ENCODE results near the gene CARS2.
"Not testable (repeated sequence)": the region's sequence is repeated elsewhere in the genome, so short reads cannot be mapped to it uniquely, and the experiment has no call there.

The CARS2 gene

GRCh38 chr13:110705826-110706569 lies at the start of gene CARS2:
Gene CARS2, minus strand, starts transcription at chr13:110706116. Its CDS starts 23 bp downstream, at chr13:110706093.
- DNase-seq, result peak; percentile 97

- no peak for DNase-seq
Measured at GRCh38 chr13:110748271-110748670, 42.4 kb upstream of the CARS2 start.

- no peak for DNase-seq
Measured at GRCh38 chr13:110746438-110746837, 40.5 kb upstream of the CARS2 start.

GRCh38 chr13:110743687-110744086 lies 37.8 kb upstream of the CARS2 start:
- no peak for DNase-seq

GRCh38 chr13:110737555-110737954 lies 31.6 kb upstream of the CARS2 start:
- no peak for DNase-seq

GRCh38 chr13:110734561-110734960 lies 28.6 kb upstream of the CARS2 start:
- no peak for DNase-seq

- no peak for DNase-seq
Measured at GRCh38 chr13:110731072-110731471, 25.2 kb upstream of the CARS2 start.

- DNase-seq, result peak; percentile 17
Measured at GRCh38 chr13:110726726-110727125, 20.8 kb upstream of the CARS2 start.

- not testable (repeated sequence) for DNase-seq
Measured at GRCh38 chr13:110726153-110726552, 20.2 kb upstream of the CARS2 start.

- DNase-seq, result no peak
Measured at GRCh38 chr13:110723598-110723997, 17.7 kb upstream of the CARS2 start.

- DNase-seq, result no peak
Measured at GRCh38 chr13:110722971-110723370, 17.1 kb upstream of the CARS2 start.

GRCh38 chr13:110719036-110719710 lies 13.3 kb upstream of the CARS2 start:
- no peak for DNase-seq

- DNase-seq, result peak; percentile 64
Measured at GRCh38 chr13:110716247-110716515, 10.3 kb upstream of the CARS2 start.

- DNase-seq, result peak; percentile 99
Measured at GRCh38 chr13:110715395-110716246, 9.7 kb upstream of the CARS2 start.

- peak; percentile 78 for DNase-seq
Measured at GRCh38 chr13:110714797-110715394, 9.0 kb upstream of the CARS2 start.

GRCh38 chr13:110713981-110714796 lies 8.3 kb upstream of the CARS2 start:
- peak; percentile 69 for DNase-seq

GRCh38 chr13:110713642-110713952 lies 7.7 kb upstream of the CARS2 start, which contains the start of gene ING1:
Gene ING1, plus strand, starts transcription at chr13:110713700. Its CDS starts 450 bp downstream, at chr13:110714150.
- no peak for DNase-seq

- DNase-seq, result peak; percentile 99
Measured at GRCh38 chr13:110712849-110713641, 7.1 kb upstream of the CARS2 start.

GRCh38 chr13:110712081-110712848 lies 6.3 kb upstream of the CARS2 start:
- DNase-seq, result peak; percentile 93

- DNase-seq, result no peak
Measured at GRCh38 chr13:110706570-110707372, 855 bp upstream of the CARS2 start.
